CD4-positive, alpha-beta T cell treated with Interleukin-6 for 4 hours (primary cell): ENCODE measurements around the gene MAP2K5.

Experiments
- DNase-seq: peaks from one replicate; pipeline ENCODE4 v3.0.0-alpha.2; 2020; ENCODE audit warnings: mixed read lengths

The MAP2K5 gene

DNA sequence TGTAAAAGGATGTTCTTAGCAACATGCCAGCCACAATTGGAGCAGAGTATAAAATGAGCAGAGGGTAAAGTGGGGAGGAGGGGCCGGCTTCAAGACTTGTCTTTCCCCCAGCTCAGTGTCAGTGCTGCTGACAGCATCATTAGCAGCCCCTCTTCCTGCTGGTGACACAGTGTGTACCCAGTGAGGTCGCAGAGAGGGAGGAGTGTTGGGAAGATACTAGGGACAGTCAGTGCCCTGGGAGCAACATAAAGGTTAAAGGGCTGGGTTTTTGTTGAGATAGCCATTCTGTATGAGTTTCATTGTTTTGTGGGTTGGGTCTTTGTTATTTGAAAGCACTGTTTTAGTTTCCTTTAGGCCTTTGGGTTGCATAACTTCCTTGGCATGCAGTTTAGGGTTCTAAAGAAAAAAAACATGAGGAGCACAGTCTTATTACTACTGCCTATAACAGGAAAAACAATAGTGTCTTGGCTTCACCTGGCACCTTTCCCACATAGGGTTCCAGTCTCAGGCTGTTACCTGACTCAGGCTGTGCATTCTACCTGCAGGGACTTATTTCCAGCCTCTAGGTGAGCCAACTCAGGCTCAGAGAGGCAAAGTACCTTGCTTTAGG lies 188.7 kb downstream of the MAP2K5 start:
- no peak for DNase-seq

DNA sequence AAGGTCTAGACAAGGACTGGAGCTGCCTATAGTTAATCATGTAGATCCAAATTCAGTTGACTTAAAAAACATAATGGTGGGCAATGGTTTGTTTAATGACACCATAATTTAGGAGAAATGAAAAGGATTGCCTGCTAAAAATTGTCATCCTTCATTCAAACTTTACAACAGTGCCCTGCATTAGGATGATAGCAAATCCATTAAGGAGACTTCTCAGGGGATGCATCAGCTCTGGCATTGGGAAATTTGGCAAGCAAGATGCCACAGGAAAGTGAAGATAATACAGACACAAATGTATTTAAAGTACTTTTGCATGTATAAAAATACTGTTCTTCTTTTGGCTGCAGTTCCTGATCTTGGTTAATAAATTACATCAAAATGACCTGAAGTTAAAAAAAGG lies 189.7 kb downstream of the MAP2K5 start:
- DNase-seq: no peak

DNA sequence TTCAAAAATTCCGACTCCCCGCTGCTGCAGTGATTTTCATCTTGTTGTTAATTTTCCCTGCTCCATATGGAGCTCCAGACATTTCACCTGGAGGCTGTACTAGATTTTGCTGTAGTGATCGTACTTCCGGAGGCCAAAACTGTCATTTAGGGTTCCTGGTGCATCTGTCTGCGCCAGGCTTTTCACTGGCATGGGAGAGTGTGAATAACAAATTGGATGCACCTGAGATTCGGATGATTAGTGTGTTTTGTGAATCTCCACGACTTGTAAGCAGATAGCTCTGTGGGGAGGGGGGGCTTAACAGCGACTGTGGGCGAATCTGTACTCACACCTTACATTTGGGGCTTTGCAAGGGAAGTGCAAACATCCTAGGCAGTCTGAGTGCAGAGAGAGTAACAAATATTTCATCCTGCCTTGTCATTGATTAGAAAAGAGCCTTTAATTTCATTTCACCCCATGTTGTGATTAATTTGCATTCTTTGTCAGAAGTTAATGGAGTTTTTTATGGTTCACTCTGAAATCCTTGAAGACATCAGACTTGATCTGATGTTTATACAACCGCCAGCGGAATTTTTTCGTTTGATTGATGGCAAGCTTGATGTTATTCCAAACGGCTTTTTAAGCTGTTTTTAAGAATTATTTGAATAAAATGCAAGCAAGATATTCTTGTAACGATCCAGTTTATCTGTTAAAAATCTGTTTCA lies 190.3 kb downstream of the MAP2K5 start:
- DNase-seq: no peak

DNA sequence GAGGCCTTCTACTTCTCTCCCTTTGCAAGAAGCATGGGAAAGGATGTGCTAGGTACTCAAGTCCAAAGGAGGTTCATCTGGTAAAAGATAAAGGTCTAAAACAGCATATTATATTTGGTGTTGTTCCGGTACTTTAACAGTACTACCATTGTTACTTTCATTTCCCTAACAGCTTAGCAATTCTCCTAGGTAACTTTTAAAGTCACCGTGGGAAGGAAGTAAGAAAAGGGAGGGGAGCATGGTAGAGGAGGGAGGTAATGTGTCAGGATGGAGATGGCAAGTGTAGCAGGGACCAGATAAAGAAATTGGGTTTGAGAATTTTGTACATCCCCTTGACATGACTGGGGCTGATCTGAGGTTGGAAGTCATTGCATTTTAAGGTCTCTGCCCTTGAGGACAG lies 193.4 kb downstream of the MAP2K5 start:
- no peak for DNase-seq

DNA sequence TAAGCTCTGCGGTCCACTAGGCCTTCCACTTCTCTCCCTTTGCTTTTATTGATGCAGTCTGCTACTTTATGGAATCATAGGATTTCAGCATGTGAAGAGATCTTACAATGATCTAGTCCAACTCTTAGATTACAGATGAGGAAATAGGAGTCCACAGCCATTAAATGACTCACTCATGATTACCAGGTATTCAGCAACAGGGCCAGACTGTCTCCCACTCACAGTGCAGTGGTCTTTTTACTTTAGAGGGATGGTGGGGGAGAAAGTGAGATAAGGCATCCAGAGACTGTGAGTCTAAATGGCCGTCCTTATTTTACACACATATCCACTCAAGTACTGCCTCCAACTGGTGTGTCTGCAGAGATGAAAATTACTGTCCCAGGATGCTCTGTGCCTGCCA lies 194.3 kb downstream of the MAP2K5 start:
- no peak for DNase-seq

DNA sequence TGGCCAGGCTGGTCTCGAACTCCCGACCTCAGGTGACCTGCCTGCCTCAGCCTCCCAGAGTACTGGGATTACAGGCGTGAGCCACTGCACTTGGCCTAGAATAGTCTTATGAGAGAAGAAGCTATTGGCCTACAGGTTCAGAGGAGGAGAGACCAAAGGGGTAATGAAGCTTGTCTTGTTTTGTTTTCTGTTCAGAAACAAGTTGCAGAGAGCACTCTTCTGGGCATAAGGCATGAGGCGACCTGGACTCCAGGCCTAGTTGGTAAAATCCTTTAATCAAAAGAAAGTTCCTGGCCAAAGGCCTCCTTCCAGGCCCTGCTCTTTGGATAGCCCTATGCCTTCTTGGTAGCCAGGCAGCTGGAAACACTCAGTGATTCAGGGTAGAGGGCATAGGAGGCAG lies 195.6 kb downstream of the MAP2K5 start:
- DNase-seq: no peak

DNA sequence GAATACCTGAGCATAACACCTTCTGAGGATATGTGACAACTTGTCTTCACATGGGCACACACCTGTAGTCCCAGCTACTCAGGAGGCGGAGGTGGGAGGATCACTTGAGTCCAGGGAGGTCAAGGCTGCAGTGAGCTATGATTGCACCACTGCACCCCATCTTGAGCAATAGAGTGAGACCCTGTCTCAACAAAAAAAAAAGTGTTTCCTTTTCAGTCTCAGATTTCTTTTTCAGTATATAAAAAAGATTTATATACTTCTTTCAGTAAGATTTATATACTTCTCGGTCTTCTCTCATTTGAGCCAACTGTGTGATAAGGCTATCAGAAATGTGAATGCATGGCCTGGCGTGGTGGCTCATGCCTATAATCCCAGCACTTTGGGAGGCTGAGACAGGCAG lies 197.9 kb downstream of the MAP2K5 start:
- no peak for DNase-seq

DNA sequence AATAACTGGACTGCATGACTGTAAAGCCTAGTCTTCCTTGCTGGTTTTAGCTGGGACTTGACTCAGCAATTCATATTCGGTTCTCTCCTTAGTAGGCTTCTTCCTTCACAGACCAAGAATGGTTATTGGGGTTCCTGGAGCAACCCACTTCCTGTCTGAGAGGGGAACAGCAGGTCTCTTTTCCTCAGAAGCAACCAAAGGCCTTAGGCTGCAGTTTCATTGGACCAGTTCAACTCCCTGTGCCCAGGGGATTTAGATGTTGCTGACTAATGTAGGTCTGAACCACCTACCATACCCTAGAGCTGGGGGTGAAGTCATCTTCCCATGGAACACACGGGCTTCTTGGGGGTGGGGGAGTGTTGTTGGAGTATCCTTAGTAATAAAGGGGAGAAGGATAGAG lies 198.8 kb downstream of the MAP2K5 start:
- no peak for DNase-seq

DNA sequence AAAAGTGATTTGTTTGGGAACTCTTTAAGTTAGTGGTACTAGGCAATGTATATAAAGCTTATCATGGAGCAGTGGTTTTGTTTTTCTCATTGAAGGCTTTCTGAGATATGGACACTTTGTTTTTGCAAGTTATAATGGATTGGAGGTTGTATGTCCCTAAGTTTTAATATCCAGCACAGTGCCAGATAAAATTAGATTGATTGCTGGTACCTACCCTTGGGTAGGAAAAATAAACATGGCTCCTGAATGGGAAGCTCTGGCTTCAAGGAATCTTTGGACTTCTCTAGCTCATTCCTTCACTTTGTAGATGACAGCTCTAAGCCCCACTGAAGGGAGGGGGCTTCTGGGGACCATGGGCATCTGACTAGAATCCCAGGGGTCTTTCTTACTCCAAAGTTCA lies 201.1 kb downstream of the MAP2K5 start:
- DNase-seq: no peak

DNA sequence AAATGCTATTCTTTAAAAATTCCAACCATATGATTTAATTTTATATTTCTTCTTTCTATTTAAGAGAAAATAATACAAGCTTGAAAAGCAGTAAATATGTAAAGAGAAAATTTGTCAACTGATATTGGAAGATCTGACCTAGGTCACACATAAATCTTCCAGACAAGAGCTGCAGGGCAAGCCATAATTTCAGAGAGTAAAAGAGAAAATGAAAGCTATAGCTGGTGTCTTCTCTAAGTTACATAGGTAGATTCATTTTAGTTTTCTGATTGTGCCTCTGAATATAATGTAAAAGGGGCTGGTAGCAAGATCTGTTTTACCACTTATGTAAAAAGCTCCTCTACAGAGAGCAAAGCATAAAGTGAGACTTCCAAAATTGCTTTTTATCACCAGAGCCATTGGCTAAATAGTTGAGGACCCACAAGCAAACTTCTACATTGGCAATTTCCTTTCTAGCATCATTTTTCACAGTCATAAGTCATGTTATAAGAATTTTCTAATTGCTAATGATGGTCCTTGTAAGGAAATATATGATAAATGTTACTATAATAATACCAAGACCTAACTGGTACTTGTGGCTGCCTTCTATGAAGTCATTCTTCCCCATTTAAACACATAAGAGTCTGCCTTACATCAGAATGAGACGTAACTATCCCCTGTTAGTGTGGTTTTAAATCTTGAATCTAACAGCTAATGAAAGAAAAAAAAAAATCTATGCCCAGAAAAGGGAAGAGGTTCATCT lies 202.0 kb downstream of the MAP2K5 start:
- no peak for DNase-seq

DNA sequence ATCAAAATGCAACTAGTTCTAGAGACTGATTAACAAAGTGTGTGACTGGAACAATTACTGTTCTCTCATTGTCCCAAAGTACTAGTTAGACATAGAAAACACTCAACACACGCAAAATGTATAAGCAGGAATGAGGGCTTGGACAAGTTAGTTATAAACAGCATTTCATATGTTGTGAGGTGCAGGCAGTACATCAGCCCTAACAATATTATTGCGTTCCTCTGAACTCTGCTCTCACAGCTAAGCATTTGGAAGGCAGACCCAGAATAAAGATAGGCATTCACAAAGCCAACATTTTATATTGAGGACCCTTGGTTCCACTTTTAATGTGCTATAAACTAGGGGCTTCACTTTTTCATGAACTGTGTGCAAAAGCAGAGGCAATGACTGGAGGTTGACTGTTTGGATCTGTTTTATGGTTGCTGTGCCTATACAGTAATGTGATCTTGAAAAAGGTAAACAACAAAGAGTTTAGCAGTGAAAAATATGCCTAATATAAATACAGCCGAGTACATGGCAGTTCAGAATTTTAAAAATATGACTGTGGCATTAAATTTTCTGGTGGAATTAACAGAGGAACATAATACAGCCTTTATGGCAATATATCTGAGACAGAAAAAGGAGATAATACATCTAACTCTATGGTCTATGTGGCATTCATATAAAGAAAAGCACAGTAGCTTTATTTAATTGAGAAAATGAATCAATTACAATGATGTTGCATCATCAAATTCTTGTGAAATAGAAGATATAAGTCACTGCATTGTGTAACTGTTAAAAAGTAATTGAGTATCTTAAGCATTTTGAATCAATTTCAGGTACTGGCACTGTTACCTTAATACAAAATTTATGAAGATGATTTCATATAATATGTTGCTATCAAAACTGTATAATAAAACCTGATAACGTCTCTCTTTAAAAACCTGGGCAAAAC lies 202.8 kb downstream of the MAP2K5 start:
- DNase-seq: no peak

DNA sequence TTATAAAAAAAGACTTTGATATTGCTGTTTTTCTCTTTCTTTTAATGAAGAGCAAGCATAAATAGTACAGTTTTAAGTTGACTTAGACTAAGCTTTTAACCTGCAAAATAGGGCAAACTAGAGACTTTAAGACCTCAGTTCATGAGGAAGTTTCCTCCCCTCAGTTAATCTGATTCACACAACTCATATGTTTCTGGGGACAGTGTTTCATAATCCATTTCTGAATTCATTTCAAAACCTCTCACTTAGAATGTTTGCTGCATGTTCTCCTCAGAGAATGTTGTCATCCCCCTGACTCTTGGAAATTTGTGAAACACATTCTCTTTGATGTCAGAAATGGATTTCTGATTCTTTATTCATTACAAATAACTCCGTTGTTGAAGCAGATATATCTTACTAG lies 203.5 kb downstream of the MAP2K5 start:
- DNase-seq: no peak

DNA sequence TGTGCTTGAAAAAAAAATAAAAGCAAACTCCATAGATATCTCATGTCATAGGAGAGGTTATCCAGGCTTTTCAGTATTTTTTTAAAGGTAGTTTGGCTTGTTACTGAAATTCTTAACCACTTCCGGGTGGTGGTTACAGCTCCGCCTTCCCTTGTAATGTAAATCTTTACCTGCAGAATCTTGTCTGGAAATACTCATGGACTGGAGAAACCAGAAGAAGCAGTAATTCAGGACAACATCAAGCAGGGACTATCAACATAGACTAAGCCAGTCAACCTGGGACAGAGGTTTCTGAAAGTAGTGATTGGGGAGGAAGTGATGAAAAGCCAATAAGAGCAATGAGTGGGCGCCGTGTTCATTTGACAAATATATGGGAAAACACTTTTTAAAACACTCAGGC lies 203.9 kb downstream of the MAP2K5 start:
- DNase-seq: peak; percentile 30

DNA sequence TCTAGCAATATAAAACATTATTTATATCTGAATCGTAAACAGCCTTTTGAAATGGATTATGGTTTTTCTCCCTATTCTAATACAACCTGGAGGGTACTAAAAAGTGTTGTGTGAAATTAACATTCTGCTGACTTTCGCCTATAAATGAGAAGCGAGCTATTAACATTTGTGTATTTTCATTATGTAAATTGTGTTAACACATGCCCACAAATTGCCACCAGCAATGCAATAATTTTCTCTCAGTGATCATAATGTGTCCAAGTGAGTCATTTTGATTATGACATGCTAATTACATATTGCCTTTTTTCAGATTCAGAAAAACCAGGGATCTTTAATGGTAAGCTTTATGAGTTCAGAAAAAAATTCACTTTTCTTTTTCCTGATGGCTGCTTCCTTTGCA lies 205.4 kb downstream of the MAP2K5 start:
- DNase-seq: no peak

DNA sequence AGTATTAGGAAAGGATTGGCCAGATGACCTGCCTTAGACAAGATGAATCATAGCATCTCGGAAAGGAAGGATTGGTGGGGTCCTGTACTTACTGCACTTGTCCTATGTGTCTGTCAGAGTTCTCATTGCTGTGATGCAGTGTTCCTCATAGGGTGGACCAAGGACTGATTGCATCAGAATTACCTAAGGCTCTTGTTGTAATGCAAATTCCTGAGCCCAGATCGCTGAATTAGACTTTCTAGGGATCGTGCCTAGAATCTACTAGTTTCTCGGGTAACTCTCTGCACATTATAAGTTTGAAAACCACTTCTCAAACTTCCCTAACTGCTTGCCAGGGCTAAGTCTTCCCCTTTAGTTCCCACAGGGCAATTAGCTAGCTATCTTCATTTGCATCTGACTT lies 207.9 kb downstream of the MAP2K5 start:
- DNase-seq: no peak

DNA sequence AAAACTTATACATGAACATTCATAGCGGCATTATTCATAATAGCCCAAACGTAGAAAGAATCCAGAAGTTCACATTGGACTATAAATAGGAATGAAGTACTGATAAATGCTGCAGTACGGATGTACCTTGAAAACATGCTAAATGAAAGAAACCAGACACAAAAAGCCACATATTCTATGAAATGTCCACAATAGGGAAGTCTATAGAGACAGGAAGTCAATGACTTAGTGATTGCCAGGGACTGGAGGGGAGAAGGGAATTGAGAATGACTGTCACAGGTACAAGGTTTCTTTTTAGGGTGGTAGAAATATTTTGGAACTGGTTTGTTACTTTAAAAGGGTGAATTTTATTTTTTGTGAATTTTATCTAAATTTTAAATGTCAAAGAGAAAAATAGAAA lies 211.4 kb downstream of the MAP2K5 start:
- no peak for DNase-seq

DNA sequence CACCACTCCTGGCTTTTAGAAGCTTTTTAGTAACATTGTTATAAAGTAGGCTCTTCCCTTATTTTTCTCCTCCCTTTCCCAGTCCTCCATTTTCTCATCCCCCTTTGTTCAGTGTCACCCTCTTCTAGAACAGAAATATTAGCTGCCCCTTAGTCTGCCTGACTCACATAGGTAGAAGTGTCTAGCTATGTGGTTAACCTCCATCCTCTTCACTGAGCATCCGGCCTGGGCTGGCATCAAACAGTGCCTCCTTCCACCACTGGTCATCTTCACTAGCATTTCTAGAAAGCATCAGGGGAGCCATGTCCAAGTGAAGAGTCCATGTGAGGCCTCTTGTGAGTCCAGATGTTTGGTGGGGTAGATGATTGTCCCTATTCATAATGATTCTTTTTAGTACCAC lies 212.8 kb downstream of the MAP2K5 start:
- DNase-seq: peak; percentile 16

DNA sequence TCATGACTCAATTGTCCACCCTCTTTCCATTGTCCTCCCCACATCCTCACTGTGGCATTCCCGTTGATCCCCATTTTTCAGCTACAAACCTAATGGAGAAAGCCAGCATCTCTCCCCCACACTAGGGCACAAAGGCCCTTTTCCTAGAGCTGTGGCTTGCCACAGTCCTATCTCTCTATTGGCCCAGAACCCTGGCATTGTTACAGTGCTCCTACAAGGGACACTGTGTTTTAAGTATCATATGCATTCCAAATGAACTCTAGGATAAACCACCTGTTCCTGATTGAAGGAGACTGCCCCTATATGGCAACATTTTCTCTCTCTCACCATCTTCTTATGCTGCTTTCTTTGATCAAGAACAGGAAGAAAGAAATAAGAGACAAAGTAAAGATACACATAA lies 213.4 kb downstream of the MAP2K5 start:
- no peak for DNase-seq

DNA sequence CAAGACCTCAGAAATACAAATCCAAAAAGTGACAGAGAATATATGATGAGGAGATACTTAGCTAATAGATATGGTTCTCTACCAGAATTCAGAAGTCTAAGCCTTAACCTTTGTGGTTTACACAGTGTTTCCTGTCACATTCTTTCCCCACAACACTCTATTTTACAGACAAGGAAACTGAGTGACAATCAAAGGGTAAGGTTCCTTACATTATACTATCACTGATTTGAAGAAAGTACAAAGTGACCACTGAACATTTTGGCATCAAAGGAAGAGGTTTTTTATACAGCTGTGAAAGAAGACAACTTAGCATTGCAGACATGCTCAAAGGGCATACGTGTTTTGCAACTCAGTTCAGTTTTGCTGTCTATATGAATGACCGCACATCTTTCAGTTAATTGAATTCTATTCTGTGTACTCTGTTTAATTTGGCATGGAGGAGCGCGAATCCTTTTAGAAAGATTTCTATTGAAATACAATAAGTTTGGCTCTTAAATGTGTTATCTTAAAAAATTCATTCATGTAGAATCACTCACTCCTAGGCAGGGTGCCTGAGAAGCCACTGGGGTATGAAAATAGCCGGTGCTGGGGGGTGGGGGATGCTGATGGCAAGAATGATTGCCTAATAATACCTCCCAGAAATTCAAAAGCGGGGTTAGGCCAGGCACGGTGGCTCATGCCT lies 216.3 kb downstream of the MAP2K5 start:
- DNase-seq: peak; percentile 17

DNA sequence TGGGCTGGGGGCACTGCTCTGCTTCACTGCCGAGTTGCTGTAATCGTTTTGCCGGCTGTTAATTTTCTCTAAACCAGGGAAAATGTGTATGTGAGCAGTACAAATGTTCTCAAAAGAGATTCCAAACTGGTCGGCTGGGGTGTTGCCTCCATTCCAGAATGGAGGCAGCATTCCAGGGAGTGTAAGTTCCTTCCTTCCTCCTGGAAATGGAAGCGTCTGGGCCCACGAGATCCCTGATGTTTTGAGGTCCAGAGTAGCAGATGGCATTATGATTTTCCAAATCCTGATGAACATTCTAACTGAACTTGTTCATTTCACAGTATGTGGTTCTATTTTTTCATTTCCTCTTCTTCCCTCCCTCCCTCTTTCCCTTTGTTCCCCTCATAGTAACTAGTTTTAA lies 218.4 kb downstream of the MAP2K5 start:
- DNase-seq: no peak

DNA sequence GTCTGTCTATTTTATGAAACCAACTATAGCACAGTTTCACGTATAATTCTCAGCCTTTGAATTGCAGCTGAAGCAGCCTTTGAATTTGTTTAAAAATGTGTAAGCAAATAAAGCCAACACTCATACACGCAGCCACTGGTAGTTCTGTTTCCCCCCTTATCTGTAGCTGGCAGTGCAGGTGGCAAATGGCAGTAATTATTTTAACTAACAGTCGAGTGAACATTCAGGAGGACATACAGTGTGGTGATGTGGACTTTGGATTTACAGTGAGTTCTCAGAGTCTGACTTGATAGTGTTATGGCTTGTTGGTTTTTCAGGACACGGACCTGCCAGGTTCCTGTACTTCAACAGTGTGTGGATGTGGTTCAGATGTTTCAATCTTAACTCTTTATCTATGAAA lies 218.8 kb downstream of the MAP2K5 start:
- DNase-seq: no peak

DNA sequence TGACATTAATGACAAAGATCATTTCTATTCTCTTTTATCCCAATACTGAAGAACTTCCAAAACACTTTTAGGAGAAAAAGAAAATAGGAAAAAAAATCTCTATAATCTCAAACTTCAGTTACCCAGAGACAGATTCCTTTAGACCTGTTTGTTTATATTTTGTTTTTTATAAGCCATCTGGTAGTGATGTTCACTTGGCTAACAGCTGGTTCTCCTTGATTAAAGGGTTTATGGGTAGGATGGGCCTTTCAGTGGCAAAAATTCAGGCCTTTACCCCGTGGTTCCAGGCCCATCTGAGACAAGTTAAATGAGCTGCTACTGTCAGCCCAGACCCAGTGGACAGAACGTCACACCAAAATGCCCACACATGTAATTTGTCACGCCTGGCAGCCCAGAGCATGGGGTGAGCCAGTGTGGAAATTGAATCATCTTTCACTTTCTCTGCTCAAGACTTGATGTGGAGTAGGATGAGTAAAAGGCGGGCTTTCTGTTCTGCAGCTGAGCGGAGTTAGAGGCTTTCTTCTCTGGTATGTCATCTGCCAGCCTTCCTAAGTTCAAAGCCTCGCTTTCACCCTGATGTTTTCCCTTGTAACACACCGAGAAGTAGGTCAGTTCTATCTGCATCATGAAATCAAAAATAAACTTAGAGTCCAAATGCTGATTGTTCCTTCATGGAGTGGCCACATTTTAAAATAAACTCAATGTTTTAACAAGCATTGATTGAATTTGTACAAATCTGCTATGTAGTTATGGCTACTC lies 220.3 kb downstream of the MAP2K5 start:
- DNase-seq: peak; percentile 63
